Parathyroid adenoma (tissue), 2 donors: ENCODE measurements around the gene TMC6.

Experiments used
- H2AFZ ChIP-seq: fragments of 300-600 bp; sonication (generic); one replicate; pipeline ENCODE4 v1.7.0; 2017; ENCODE audit warnings: antibody characterized with exemption, mild to moderate bottlenecking
- H3K27ac ChIP-seq: fragments of 300-600 bp; sonication (generic); one replicate; pipeline ENCODE4 v1.7.0; 2017
- H3K27me3 ChIP-seq: fragments of 300-600 bp; sonication (generic); one replicate; pipeline ENCODE4 v1.7.0; 2017; ENCODE audit warnings: low read length; ENCODE audit not compliant: control insufficient read depth, insufficient read depth
- H3K36me3 ChIP-seq: fragments of 300-600 bp; sonication (generic); one replicate; pipeline ENCODE4 v1.7.0; 2017; ENCODE audit warnings: low read length; ENCODE audit not compliant: control insufficient read depth, insufficient read depth
- H3K4me1 ChIP-seq: fragments of 300-600 bp; sonication (generic); one replicate; pipeline ENCODE4 v1.7.0; 2017; ENCODE audit warnings: control low read depth
- H3K4me2 ChIP-seq: fragments of 300-600 bp; sonication (generic); one replicate; pipeline ENCODE4 v1.7.0; 2017; ENCODE audit warnings: low read length
- H3K4me3 ChIP-seq: fragments of 300-600 bp; sonication (generic); one replicate; pipeline ENCODE4 v1.7.0; 2017; ENCODE audit warnings: low read depth, low read length
- H3K79me2 ChIP-seq: fragments of 300-600 bp; sonication (generic); one replicate; pipeline ENCODE4 v1.7.0; 2017; ENCODE audit warnings: control low read depth
- H3K9ac ChIP-seq: fragments of 300-600 bp; sonication (generic); one replicate; pipeline ENCODE4 v1.7.0; 2017; ENCODE audit warnings: mild to moderate bottlenecking
- H3K9me3 ChIP-seq: fragments of 300-600 bp; sonication (generic); one replicate; pipeline ENCODE4 v1.7.0; 2017; ENCODE audit warnings: low read length; ENCODE audit not compliant: control insufficient read depth
- TF ChIP-seq, protein P1 (sequence below): fragments of 300-600 bp; sonication (generic); IDR thresholded peaks from one replicate; pipeline ENCODE4 v1.7.0; 2017; ENCODE audit warnings: antibody characterized with exemption, mild to moderate bottlenecking
- donor health status: primary hyperparathyroidism.

The TMC6 gene

DNA sequence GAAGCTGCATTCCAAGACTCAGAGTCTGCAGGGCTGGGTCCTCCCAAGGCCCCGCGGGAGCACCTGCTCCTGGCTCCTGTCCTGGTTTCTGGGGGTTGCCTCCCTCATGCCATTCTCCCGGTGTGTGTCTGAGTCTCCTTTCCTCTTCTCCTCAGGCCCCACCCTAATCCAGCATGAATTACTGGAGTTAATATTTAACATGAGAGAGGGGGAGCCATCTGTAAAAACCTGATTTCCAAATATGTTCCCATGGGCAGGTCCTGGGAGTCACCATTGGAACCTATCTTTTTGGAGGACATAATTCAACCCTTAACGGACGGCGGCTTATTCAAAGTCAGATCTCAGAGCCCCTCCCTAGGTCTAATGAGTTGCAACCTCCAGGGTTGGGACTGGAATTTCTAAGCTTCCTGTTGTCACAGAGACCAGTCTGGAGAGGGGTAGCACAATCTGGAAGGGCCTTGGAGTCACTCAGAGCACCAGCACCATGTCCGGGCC, 23.0 kb upstream of the TMC6 start:
- Histone ChIP-seq H3K27me3 (no peaks in the 10 kb centered on the region), H3K9ac (no peak overlapping the region), H3K79me2 (no peaks in the 10 kb centered on the region), H3K4me3 (no peak overlapping the region), H3K4me2 (no peak overlapping the region), H3K9me3 (no peaks in the 10 kb centered on the region), H2AFZ (no peak overlapping the region), H3K4me1 (no peaks in the 10 kb centered on the region), H3K36me3 (no peaks in the 10 kb centered on the region), H3K27ac (no peak overlapping the region)
- TF ChIP-seq, protein P1, sequence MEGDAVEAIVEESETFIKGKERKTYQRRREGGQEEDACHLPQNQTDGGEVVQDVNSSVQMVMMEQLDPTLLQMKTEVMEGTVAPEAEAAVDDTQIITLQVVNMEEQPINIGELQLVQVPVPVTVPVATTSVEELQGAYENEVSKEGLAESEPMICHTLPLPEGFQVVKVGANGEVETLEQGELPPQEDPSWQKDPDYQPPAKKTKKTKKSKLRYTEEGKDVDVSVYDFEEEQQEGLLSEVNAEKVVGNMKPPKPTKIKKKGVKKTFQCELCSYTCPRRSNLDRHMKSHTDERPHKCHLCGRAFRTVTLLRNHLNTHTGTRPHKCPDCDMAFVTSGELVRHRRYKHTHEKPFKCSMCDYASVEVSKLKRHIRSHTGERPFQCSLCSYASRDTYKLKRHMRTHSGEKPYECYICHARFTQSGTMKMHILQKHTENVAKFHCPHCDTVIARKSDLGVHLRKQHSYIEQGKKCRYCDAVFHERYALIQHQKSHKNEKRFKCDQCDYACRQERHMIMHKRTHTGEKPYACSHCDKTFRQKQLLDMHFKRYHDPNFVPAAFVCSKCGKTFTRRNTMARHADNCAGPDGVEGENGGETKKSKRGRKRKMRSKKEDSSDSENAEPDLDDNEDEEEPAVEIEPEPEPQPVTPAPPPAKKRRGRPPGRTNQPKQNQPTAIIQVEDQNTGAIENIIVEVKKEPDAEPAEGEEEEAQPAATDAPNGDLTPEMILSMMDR = no peak

DNA sequence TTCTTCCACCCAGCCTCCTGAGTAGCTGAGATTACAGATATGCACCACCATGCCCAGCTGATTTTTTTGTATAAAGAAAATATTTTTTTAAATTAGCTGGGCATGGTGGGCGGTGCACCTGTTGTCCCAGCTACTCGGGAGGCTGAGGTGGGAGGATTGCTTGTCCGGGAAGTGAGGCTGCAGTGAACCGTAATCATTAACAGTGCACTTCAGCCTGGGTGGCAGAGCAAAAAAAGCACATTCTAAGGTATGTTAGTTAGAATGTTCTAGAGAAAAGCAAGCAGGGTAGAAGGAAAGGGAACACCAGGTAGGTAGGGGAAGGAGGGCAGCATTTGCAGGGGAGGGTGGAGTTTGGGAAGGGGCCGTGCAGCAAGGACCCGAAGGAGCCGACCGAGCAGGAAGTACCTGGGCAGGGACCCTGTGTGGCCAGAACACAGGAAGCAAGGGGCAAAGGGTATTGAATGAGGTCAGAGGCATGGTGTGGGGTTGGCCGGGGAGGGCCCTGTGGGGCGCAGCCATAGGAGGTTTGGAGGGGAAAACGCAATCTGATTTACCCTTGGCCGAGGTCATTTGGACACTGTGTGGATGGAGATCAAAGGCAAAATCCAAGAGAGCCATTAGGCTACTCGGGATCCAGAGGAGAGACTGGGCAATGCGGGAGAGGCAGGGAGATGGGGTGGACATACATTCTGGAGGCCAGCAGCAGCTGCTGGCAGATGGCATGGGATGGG, 19.9 kb upstream of the TMC6 start:
- H3K4me2 ChIP-seq = no peak overlapping the region
- H3K9ac ChIP-seq = no peak overlapping the region
- H2AFZ ChIP-seq = no peak overlapping the region
- no peaks in the 10 kb centered on the region for H3K9me3 ChIP-seq
- H3K4me3 ChIP-seq = no peak overlapping the region
- no peaks in the 10 kb centered on the region for H3K36me3 ChIP-seq
- no peaks in the 10 kb centered on the region for H3K79me2 ChIP-seq
- TF ChIP-seq, protein P1 = no peak
- H3K27me3 ChIP-seq = no peaks in the 10 kb centered on the region
- H3K27ac ChIP-seq = no peak overlapping the region
- no peaks in the 10 kb centered on the region for H3K4me1 ChIP-seq

DNA sequence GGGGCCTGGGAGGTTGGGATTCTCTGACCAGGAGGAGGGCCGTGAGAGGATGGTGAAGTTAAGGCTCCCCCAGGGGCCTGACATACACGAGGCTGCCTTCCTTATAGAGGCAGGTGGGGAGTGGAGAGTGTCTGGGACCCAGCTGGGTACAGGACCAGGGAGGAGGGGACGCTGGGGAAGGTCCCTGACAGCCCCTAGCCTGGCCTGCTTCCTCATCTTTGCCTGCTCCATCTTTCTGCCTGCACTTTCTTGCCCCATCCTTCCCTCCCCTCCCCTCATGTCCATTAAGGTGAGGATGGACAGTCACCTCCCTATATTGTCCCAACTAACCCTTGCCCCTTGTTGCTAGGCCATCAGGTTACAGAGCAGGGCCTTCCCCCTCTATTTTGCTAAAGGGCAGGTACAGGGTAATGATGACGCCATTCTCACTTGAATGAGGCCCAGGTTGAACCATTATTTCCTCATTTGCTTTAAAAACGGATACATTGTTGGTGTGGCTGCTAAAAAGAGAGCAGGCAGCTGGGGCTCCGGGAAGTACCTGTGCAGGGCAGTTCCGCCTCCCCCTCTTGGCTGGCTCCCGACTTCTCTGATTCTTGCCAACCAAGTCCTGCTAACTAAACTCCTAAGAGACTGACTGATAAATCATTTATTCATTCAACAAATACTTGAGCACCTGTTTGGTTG, 18.9 kb upstream of the TMC6 start:
- TF ChIP-seq, protein P1 = no peak
- H3K4me1 ChIP-seq = no peaks in the 10 kb centered on the region
- H2AFZ ChIP-seq = no peak overlapping the region
- H3K4me2 ChIP-seq = no peak overlapping the region
- H3K4me3 ChIP-seq = no peak overlapping the region
- no peaks in the 10 kb centered on the region for H3K27me3 ChIP-seq
- no peak overlapping the region for H3K27ac ChIP-seq
- H3K9ac ChIP-seq = no peak overlapping the region
- H3K9me3 ChIP-seq = no peaks in the 10 kb centered on the region
- no peaks in the 10 kb centered on the region for H3K79me2 ChIP-seq
- H3K36me3 ChIP-seq = no peaks in the 10 kb centered on the region

DNA sequence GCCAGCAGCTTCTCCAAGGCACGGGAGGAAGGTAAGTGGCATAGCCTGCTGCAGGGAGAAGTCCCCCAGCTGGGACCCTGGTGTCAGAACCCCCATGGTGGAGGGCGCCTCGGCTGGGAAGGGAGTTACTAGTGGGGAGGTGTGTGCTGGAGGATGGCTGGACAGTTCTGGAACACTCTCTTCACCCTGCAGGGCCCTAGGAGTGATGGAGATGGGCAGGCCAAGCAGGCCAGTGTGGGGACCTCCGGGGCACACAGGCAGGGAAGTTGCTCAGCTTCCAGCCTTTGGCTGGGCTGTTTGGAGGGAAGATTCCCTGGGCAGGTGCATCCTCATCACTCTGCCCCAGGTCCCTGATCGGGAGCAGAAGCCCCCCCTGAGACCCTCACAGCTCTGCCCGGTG, 18.3 kb upstream of the TMC6 start:
- Histone ChIP-seq H3K9ac (no peak overlapping the region), H2AFZ (no peak overlapping the region), H3K9me3 (no peaks in the 10 kb centered on the region), H3K36me3 (no peaks in the 10 kb centered on the region), H3K4me1 (no peaks in the 10 kb centered on the region), H3K4me2 (no peak overlapping the region), H3K4me3 (no peak overlapping the region), H3K27me3 (no peaks in the 10 kb centered on the region), H3K79me2 (no peaks in the 10 kb centered on the region), H3K27ac (no peak overlapping the region)
- TF ChIP-seq, protein P1 = no peak
